HepG2 (cell line): Measurements from ENCODE around the gene TM7SF3. TPM values are rescaled to one million over a fixed set of nuclear protein-coding genes. Genes with fewer than 3 reads are reported as not detected.

Experiments used
- ARNT2 ChIP-seq: sonication (generic); formaldehyde crosslinking; IDR thresholded peaks from 2 replicates; pipeline ENCODE4 v1.8.0; 2022; ENCODE audit warnings: mild to moderate bottlenecking, low read depth, missing genetic modification reagents, moderate library complexity
- BHLHE40 ChIP-seq: IDR thresholded peaks from 2 replicates; pipeline ENCODE4 v1.6.1; 2011; ENCODE audit warnings: low read length, improper control_type of control experiment
- DNMT1 ChIP-seq: sonication (generic); formaldehyde crosslinking; IDR thresholded peaks from 2 replicates; pipeline ENCODE4 v1.5.1; 2020; ENCODE audit warnings: mild to moderate bottlenecking, missing genetic modification reagents
- E2F1 ChIP-seq: sonication (generic); formaldehyde crosslinking; IDR thresholded peaks from 2 replicates; pipeline ENCODE4 v1.5.0; 2020; ENCODE audit warnings: missing genetic modification reagents
- FOSL2 ChIP-seq: sonication (generic); formaldehyde crosslinking; IDR thresholded peaks from 2 replicates; pipeline ENCODE4 v1.4.0; 2020; ENCODE audit warnings: missing genetic modification reagents
- GLMP ChIP-seq: sonication (generic); formaldehyde crosslinking; IDR thresholded peaks from 2 replicates; pipeline ENCODE4 v1.9.0; 2021; ENCODE audit warnings: missing genetic modification reagents, mild to moderate bottlenecking, borderline replicate concordance
- HES4 ChIP-seq: sonication (generic); formaldehyde crosslinking; IDR thresholded peaks from 2 replicates; pipeline ENCODE4 v1.9.0; 2021; ENCODE audit warnings: mild to moderate bottlenecking, missing genetic modification reagents, borderline replicate concordance
- IKZF1 ChIP-seq: fragments of 450-650 bp; IDR thresholded peaks from 2 replicates; pipeline ENCODE4 v1.7.1; 2016
- NFAT5 ChIP-seq: sonication (generic); formaldehyde crosslinking; IDR thresholded peaks from 2 replicates; pipeline ENCODE4 v1.4.0; 2020; ENCODE audit warnings: missing genetic modification reagents
- NFKB2 ChIP-seq: sonication (generic); formaldehyde crosslinking; IDR thresholded peaks from 2 replicates; pipeline ENCODE4 v1.4.0; 2020; ENCODE audit warnings: missing genetic modification reagents, borderline replicate concordance
- RFX3 ChIP-seq: IDR thresholded peaks from 2 replicates; pipeline ENCODE4 v1.6.1; 2016; ENCODE audit warnings: missing biosample characterization, missing genetic modification reagents
- RFXAP ChIP-seq: sonication (generic); formaldehyde crosslinking; IDR thresholded peaks from 2 replicates; pipeline ENCODE4 v1.4.0; 2020; ENCODE audit warnings: missing genetic modification reagents, borderline replicate concordance
- SKI ChIP-seq: fragments of 450-650 bp; IDR thresholded peaks from one replicate; pipeline ENCODE4 v1.6.1; 2018; ENCODE audit warnings: mild to moderate bottlenecking; ENCODE audit not compliant: partially characterized antibody
- TBL1XR1 ChIP-seq: fragments of 150-350 bp; IDR thresholded peaks from 2 replicates; pipeline ENCODE4 v1.6.1; 2014; ENCODE audit warnings: borderline replicate concordance, low read length; ENCODE audit not compliant: partially characterized antibody
- ZBTB20 ChIP-seq: sonication (generic); formaldehyde crosslinking; IDR thresholded peaks from 2 replicates; pipeline ENCODE4 v1.8.1; 2023; ENCODE audit warnings: missing genetic modification reagents, low read depth, mild to moderate bottlenecking, borderline replicate concordance
- ZIK1 ChIP-seq: sonication (generic); formaldehyde crosslinking; IDR thresholded peaks from 2 replicates; pipeline ENCODE4 v1.5.0; 2020; ENCODE audit warnings: mild to moderate bottlenecking, low read depth, missing genetic modification reagents, borderline replicate concordance
- ZNF607 ChIP-seq: sonication (generic); formaldehyde crosslinking; IDR thresholded peaks from 2 replicates; pipeline ENCODE4 v1.5.1; 2020; ENCODE audit warnings: missing genetic modification reagents, mild to moderate bottlenecking, borderline replicate concordance
- ZNF678 ChIP-seq: sonication (generic); formaldehyde crosslinking; IDR thresholded peaks from 2 replicates; pipeline ENCODE4 v1.4.0; 2020; ENCODE audit warnings: mild to moderate bottlenecking, missing genetic modification reagents
- ZSCAN12 ChIP-seq: sonication (generic); formaldehyde crosslinking; IDR thresholded peaks from 2 replicates; pipeline ENCODE4 v1.9.0; 2021; ENCODE audit warnings: mild to moderate bottlenecking, missing genetic modification reagents
- ZSCAN22 ChIP-seq: sonication (generic); formaldehyde crosslinking; IDR thresholded peaks from 2 replicates; pipeline ENCODE4 v1.4.0; 2020; ENCODE audit warnings: mild to moderate bottlenecking, missing genetic modification reagents
- polyA plus RNA-seq, 8 experiments: library from polyadenylated mRNA; depleted of rRNA in 3 of 8; stranded (reverse) in 7 of 8; unstranded in 1 of 8; fragments of >200 nt; fragmentation: Illumina TruSeq in 4 of 8; extraction: Trizol in 4 of 8; gene quantifications; 2 replicates each; pipeline versions ENCODE4 v1.2.1 to v1.2.3, GENCODE V29; 2011 to 2016; ENCODE audit warnings: low read depth in 4 of 8, missing spikeins in 1 of 8, mixed read lengths in 1 of 8; ENCODE audit not compliant: insufficient read depth in 1 of 8
- total RNA-seq, 5 experiments: library from RNA; depleted of rRNA; stranded (reverse); fragments of >200 nt; fragmentation: Illumina TruSeq; extraction: Trizol; gene quantifications; 2 replicates each; pipeline ENCODE4 v1.2.3, GENCODE V29; 2016; ENCODE audit warnings: low read depth in 1 of 5
- TF ChIP-seq, protein P1 (sequence below): sonication (generic); formaldehyde crosslinking; IDR thresholded peaks from 2 replicates; pipeline ENCODE4 v1.8.1; 2023; ENCODE audit warnings: missing genetic modification reagents, inconsistent platforms, borderline replicate concordance

TM7SF3 gene
- total and polyA plus RNA-seq, 2 of the 13 experiments (the other 11 are each of a cell fraction or from before 2014, with no cell fraction given), result 116 to 142 TPM

- TF ChIP-seq GLMP (no peak), DNMT1 (CRISPR knock-in tag) (peak; percentile 87), RFXAP (peak; percentile 52; the same call in 1 of the 2 replicates), ZNF678 (no peak), ZNF607 (peak; percentile 79), FOSL2 (CRISPR knock-in tag) (peak; percentile 28; the same call in 1 of the 2 replicates), RFX3 (CRISPR knock-in tag) (0 out of 2 replicates have a peak, but pooled peaks have one; percentile 6), SKI (peak; percentile 88), TBL1XR1 (peak; percentile 6), NFAT5 (CRISPR knock-in tag) (peak; percentile 94), ZSCAN22 (no peak), HES4 (CRISPR knock-in tag) (peak; percentile 74; the same call in 1 of the 2 replicates), ZBTB20 (peak; percentile 50; the same call in 1 of the 2 replicates), IKZF1 (no peak), E2F1 (CRISPR knock-in tag) (peak; percentile 82; the same call in 1 of the 2 replicates), ZIK1 (CRISPR knock-in tag) (0 out of 2 replicates have a peak, but pooled peaks have one; percentile 66), ARNT2 (peak; percentile 92), NFKB2 (CRISPR knock-in tag) (peak; percentile 93; the same call in 1 of the 2 replicates), BHLHE40 (peak; percentile 26; the same call in 1 of the 2 replicates), ZSCAN12 (CRISPR knock-in tag) (peak; percentile 66; the same call in 1 of the 2 replicates)
- TF ChIP-seq, protein P1, sequence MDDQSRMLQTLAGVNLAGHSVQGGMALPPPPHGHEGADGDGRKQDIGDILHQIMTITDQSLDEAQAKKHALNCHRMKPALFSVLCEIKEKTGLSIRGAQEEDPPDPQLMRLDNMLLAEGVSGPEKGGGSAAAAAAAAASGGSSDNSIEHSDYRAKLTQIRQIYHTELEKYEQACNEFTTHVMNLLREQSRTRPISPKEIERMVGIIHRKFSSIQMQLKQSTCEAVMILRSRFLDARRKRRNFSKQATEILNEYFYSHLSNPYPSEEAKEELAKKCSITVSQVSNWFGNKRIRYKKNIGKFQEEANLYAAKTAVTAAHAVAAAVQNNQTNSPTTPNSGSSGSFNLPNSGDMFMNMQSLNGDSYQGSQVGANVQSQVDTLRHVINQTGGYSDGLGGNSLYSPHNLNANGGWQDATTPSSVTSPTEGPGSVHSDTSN, result peak; percentile 76; the same call in 1 of the 2 replicates
Measured at GRCh38 chr12:27014085-27014858, at the start of gene TM7SF3 (continued).
